WTC11 (cell line): ENCODE results near the gene DROSHA. TPM values are rescaled to one million over a fixed set of nuclear protein-coding genes. Genes with fewer than 3 reads are reported as not detected.

Experiments used
- ATAC-seq: fragments of 200-7000 bp; cut with Tn5 transposase; 2 replicates; pipeline ENCODE4 v1.10.0; 2021; ENCODE audit warnings: mild to moderate bottlenecking, moderate library complexity
- CTCF ChIA-PET: fragments of 300-600 bp; sonication (Branson Sonifier 250); formaldehyde crosslinking; loops from one replicate; lab custom pipeline; 2021; ENCODE audit warnings: antibody characterized with exemption; lab: Charles Lee
- POLR2A ChIA-PET: fragments of 350-600 bp; sonication (Branson Sonifier 250); formaldehyde crosslinking; loops from one replicate; lab custom pipeline; 2021; ENCODE audit warnings: antibody characterized with exemption; lab: Charles Lee
- DNase-seq: peaks from one replicate; pipeline ENCODE4 v3.0.0; 2021; ENCODE audit warnings: low spot score
- H3K27ac Mint-ChIP-seq: 2 replicates; pipeline ENCODE4 v1.8.0; 2021; ENCODE audit warnings: mixed read lengths
- H3K27me3 Mint-ChIP-seq: 2 replicates; pipeline ENCODE4 v1.8.0; 2021; ENCODE audit warnings: low read depth, mild to moderate bottlenecking, moderate library complexity, mixed read lengths
- H3K36me3 Mint-ChIP-seq: 2 replicates; pipeline ENCODE4 v1.8.0; 2021; ENCODE audit warnings: mixed read lengths
- H3K4me1 Mint-ChIP-seq: 2 replicates; pipeline ENCODE4 v1.8.0; 2022; ENCODE audit warnings: mixed read lengths
- H3K4me3 Mint-ChIP-seq: 2 replicates; pipeline ENCODE4 v1.8.0; 2021; ENCODE audit warnings: mild to moderate bottlenecking, moderate library complexity, mixed read lengths
- H3K9me3 Mint-ChIP-seq: 2 replicates; pipeline ENCODE4 v1.8.0; 2021; ENCODE audit warnings: mixed read lengths
- AFF4 ChIP-seq: sonication (generic); formaldehyde crosslinking; IDR thresholded peaks from 2 replicates; pipeline ENCODE4 v1.8.1; 2023; ENCODE audit warnings: mild to moderate bottlenecking, missing genetic modification reagents, borderline replicate concordance
- ATF6 ChIP-seq: sonication (generic); formaldehyde crosslinking; IDR thresholded peaks from 2 replicates; pipeline ENCODE4 v1.8.1; 2023; ENCODE audit warnings: mild to moderate bottlenecking, missing genetic modification reagents
- CBFB ChIP-seq: sonication (generic); formaldehyde crosslinking; IDR thresholded peaks from 2 replicates; pipeline ENCODE4 v1.8.1; 2022; ENCODE audit warnings: mild to moderate bottlenecking, low read depth, missing genetic modification reagents
- CREM ChIP-seq: sonication (generic); formaldehyde crosslinking; IDR thresholded peaks from 2 replicates; pipeline ENCODE4 v1.8.1; 2022; ENCODE audit warnings: mild to moderate bottlenecking, missing genetic modification reagents, moderate library complexity
- ELF4 ChIP-seq: sonication (generic); formaldehyde crosslinking; IDR thresholded peaks from 2 replicates; pipeline ENCODE4 v1.8.1; 2022; ENCODE audit warnings: low read depth, mild to moderate bottlenecking, moderate library complexity, missing genetic modification reagents
- HMGA2 ChIP-seq: fragments of 250-450 bp; sonication (Bioruptor Pico); IDR thresholded peaks from 2 replicates; pipeline ENCODE4 v1.4.0; 2021; ENCODE audit warnings: mild to moderate bottlenecking, moderate library complexity
- NFYB ChIP-seq: sonication (generic); formaldehyde crosslinking; conservative IDR thresholded peaks from 2 replicates; pipeline ENCODE4 v1.8.0; 2022; ENCODE audit warnings: low read depth, missing genetic modification reagents
- SMAD3 ChIP-seq: sonication (generic); formaldehyde crosslinking; IDR thresholded peaks from 2 replicates; pipeline ENCODE4 v1.8.0; 2022; ENCODE audit warnings: missing genetic modification reagents, mild to moderate bottlenecking, borderline replicate concordance
- SOX15 ChIP-seq: fragments of 250-450 bp; sonication (Bioruptor Pico); IDR thresholded peaks from 2 replicates; pipeline ENCODE4 v1.9.0; 2021; ENCODE audit warnings: mild to moderate bottlenecking
- ZNF317 ChIP-seq: sonication (generic); formaldehyde crosslinking; IDR thresholded peaks from 2 replicates; pipeline ENCODE4 v1.8.1; 2023; ENCODE audit warnings: low read depth, mild to moderate bottlenecking, moderate library complexity, missing genetic modification reagents, borderline replicate concordance
- ZNF416 ChIP-seq: fragments of 250-450 bp; sonication (Bioruptor Pico); IDR thresholded peaks from 2 replicates; pipeline ENCODE4 v1.9.0; 2021; ENCODE audit warnings: mild to moderate bottlenecking, inconsistent platforms
- total RNA-seq: library from RNA; stranded (reverse); gene quantifications from 3 replicates; pipeline ENCODE4 v1.2.3, GENCODE V29; 2021
- TF ChIP-seq, protein P1 (sequence below): sonication (generic); formaldehyde crosslinking; IDR thresholded peaks from 2 replicates; pipeline ENCODE4 v1.8.0; 2023; ENCODE audit warnings: mild to moderate bottlenecking, missing genetic modification reagents
- TF ChIP-seq, protein P2 (sequence below): sonication (generic); formaldehyde crosslinking; IDR thresholded peaks from 2 replicates; pipeline ENCODE4 v1.8.0; 2022; ENCODE audit warnings: missing genetic modification reagents
- TF ChIP-seq, protein P3 (sequence below): sonication (generic); formaldehyde crosslinking; conservative IDR thresholded peaks from 2 replicates; pipeline ENCODE4 v1.8.1; 2023; ENCODE audit warnings: mild to moderate bottlenecking, low read depth, missing genetic modification reagents, moderate library complexity
- TF ChIP-seq, protein P4 (sequence below): sonication (generic); formaldehyde crosslinking; IDR thresholded peaks from 2 replicates; pipeline ENCODE4 v1.8.0; 2023; ENCODE audit warnings: missing genetic modification reagents, mild to moderate bottlenecking, borderline replicate concordance
- TF ChIP-seq, protein P5 (sequence below): sonication (generic); formaldehyde crosslinking; conservative IDR thresholded peaks from 2 replicates; pipeline ENCODE4 v1.8.1; 2022; ENCODE audit warnings: mild to moderate bottlenecking, missing genetic modification reagents

The DROSHA gene
- total RNA-seq, 1 experiment from 2014 or later = 125 TPM

GRCh38 chr5:31469466-31469865 is 62.4 kb downstream of the DROSHA start:
- CTCF ChIA-PET = no interaction called here
- H3K27me3 Mint-ChIP-seq = no peaks in the 10 kb centered on the region

More at GRCh38 chr5:31469466-31469865, 62.4 kb downstream of the DROSHA start:
- H3K27ac Mint-ChIP-seq = no peak overlapping the region
- no peak for DNase-seq
- H3K4me1 Mint-ChIP-seq = peaks cover 17% of the 10 kb centered on the region
- peaks cover 50% of the 10 kb centered on the region for H3K36me3 Mint-ChIP-seq
- POLR2A ChIA-PET = no interaction called here
- H3K4me3 Mint-ChIP-seq = no peak overlapping the region
- TF ChIP-seq ZNF416 = no peak
- TF ChIP-seq ELF4 = no peak
- TF ChIP-seq, protein P1, sequence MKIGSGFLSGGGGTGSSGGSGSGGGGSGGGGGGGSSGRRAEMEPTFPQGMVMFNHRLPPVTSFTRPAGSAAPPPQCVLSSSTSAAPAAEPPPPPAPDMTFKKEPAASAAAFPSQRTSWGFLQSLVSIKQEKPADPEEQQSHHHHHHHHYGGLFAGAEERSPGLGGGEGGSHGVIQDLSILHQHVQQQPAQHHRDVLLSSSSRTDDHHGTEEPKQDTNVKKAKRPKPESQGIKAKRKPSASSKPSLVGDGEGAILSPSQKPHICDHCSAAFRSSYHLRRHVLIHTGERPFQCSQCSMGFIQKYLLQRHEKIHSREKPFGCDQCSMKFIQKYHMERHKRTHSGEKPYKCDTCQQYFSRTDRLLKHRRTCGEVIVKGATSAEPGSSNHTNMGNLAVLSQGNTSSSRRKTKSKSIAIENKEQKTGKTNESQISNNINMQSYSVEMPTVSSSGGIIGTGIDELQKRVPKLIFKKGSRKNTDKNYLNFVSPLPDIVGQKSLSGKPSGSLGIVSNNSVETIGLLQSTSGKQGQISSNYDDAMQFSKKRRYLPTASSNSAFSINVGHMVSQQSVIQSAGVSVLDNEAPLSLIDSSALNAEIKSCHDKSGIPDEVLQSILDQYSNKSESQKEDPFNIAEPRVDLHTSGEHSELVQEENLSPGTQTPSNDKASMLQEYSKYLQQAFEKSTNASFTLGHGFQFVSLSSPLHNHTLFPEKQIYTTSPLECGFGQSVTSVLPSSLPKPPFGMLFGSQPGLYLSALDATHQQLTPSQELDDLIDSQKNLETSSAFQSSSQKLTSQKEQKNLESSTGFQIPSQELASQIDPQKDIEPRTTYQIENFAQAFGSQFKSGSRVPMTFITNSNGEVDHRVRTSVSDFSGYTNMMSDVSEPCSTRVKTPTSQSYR (CRISPR knock-in tag) = no peak
- no peak for TF ChIP-seq CBFB (CRISPR knock-in tag)
- no peak for TF ChIP-seq AFF4 (CRISPR knock-in tag)
- TF ChIP-seq, protein P2, sequence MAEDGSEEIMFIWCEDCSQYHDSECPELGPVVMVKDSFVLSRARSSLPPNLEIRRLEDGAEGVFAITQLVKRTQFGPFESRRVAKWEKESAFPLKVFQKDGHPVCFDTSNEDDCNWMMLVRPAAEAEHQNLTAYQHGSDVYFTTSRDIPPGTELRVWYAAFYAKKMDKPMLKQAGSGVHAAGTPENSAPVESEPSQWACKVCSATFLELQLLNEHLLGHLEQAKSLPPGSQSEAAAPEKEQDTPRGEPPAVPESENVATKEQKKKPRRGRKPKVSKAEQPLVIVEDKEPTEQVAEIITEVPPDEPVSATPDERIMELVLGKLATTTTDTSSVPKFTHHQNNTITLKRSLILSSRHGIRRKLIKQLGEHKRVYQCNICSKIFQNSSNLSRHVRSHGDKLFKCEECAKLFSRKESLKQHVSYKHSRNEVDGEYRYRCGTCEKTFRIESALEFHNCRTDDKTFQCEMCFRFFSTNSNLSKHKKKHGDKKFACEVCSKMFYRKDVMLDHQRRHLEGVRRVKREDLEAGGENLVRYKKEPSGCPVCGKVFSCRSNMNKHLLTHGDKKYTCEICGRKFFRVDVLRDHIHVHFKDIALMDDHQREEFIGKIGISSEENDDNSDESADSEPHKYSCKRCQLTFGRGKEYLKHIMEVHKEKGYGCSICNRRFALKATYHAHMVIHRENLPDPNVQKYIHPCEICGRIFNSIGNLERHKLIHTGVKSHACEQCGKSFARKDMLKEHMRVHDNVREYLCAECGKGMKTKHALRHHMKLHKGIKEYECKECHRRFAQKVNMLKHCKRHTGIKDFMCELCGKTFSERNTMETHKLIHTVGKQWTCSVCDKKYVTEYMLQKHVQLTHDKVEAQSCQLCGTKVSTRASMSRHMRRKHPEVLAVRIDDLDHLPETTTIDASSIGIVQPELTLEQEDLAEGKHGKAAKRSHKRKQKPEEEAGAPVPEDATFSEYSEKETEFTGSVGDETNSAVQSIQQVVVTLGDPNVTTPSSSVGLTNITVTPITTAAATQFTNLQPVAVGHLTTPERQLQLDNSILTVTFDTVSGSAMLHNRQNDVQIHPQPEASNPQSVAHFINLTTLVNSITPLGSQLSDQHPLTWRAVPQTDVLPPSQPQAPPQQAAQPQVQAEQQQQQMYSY = no peak
- TF ChIP-seq ATF6 (CRISPR knock-in tag) = no peak
- TF ChIP-seq SMAD3 = no peak
- no peak for TF ChIP-seq HMGA2 (CRISPR knock-in tag)
- TF ChIP-seq ZNF317 (CRISPR knock-in tag) = no peak
- TF ChIP-seq, protein P3, sequence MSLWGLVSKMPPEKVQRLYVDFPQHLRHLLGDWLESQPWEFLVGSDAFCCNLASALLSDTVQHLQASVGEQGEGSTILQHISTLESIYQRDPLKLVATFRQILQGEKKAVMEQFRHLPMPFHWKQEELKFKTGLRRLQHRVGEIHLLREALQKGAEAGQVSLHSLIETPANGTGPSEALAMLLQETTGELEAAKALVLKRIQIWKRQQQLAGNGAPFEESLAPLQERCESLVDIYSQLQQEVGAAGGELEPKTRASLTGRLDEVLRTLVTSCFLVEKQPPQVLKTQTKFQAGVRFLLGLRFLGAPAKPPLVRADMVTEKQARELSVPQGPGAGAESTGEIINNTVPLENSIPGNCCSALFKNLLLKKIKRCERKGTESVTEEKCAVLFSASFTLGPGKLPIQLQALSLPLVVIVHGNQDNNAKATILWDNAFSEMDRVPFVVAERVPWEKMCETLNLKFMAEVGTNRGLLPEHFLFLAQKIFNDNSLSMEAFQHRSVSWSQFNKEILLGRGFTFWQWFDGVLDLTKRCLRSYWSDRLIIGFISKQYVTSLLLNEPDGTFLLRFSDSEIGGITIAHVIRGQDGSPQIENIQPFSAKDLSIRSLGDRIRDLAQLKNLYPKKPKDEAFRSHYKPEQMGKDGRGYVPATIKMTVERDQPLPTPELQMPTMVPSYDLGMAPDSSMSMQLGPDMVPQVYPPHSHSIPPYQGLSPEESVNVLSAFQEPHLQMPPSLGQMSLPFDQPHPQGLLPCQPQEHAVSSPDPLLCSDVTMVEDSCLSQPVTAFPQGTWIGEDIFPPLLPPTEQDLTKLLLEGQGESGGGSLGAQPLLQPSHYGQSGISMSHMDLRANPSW = no peak
- no peak for TF ChIP-seq SOX15 (CRISPR knock-in tag)
- TF ChIP-seq, protein P4, sequence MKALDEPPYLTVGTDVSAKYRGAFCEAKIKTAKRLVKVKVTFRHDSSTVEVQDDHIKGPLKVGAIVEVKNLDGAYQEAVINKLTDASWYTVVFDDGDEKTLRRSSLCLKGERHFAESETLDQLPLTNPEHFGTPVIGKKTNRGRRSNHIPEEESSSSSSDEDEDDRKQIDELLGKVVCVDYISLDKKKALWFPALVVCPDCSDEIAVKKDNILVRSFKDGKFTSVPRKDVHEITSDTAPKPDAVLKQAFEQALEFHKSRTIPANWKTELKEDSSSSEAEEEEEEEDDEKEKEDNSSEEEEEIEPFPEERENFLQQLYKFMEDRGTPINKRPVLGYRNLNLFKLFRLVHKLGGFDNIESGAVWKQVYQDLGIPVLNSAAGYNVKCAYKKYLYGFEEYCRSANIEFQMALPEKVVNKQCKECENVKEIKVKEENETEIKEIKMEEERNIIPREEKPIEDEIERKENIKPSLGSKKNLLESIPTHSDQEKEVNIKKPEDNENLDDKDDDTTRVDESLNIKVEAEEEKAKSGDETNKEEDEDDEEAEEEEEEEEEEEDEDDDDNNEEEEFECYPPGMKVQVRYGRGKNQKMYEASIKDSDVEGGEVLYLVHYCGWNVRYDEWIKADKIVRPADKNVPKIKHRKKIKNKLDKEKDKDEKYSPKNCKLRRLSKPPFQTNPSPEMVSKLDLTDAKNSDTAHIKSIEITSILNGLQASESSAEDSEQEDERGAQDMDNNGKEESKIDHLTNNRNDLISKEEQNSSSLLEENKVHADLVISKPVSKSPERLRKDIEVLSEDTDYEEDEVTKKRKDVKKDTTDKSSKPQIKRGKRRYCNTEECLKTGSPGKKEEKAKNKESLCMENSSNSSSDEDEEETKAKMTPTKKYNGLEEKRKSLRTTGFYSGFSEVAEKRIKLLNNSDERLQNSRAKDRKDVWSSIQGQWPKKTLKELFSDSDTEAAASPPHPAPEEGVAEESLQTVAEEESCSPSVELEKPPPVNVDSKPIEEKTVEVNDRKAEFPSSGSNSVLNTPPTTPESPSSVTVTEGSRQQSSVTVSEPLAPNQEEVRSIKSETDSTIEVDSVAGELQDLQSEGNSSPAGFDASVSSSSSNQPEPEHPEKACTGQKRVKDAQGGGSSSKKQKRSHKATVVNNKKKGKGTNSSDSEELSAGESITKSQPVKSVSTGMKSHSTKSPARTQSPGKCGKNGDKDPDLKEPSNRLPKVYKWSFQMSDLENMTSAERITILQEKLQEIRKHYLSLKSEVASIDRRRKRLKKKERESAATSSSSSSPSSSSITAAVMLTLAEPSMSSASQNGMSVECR (CRISPR knock-in tag) = no peak
- TF ChIP-seq, protein P5, sequence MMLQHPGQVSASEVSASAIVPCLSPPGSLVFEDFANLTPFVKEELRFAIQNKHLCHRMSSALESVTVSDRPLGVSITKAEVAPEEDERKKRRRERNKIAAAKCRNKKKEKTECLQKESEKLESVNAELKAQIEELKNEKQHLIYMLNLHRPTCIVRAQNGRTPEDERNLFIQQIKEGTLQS (CRISPR knock-in tag) = no peak
- no peak for TF ChIP-seq CREM (CRISPR knock-in tag)
- no peak for TF ChIP-seq NFYB (CRISPR knock-in tag)
- TF ChIP-seq, all 79 proteins: peak for 0
- no peaks in the 10 kb centered on the region for H3K9me3 Mint-ChIP-seq
- no peak for ATAC-seq
